HG03439 (cell line): Measurements from ENCODE around the gene CNOT4.
"Not testable (repeated sequence)": the region's sequence is repeated elsewhere in the genome, so short reads cannot be mapped to it uniquely, and the experiment has no call there.

Source experiments
- ATAC-seq: cut with Tn5 transposase; IDR thresholded peaks from one replicate; pipeline ENCODE4 v1.9.1; 2021; ENCODE audit warnings: mild to moderate bottlenecking, moderate library complexity; ENCODE audit not compliant: unreplicated experiment

CNOT4 gene

GRCh38 chr7:135512135-135512887 is 2.4 kb upstream of the CNOT4 start:
- peak; percentile 34 for ATAC-seq

- ATAC-seq = no peak
Observed at GRCh38 chr7:135510592-135511183, 786 bp upstream of the CNOT4 start.

GRCh38 chr7:135509589-135509838 is 388 bp downstream of the CNOT4 start:
- ATAC-seq = no peak

- no peak for ATAC-seq
Observed at GRCh38 chr7:135508883-135509588, 866 bp downstream of the CNOT4 start.

GRCh38 chr7:135501402-135501801 is 8.5 kb downstream of the CNOT4 start:
- ATAC-seq = no peak

GRCh38 chr7:135499818-135500217 is 10.1 kb downstream of the CNOT4 start:
- ATAC-seq = no peak

- not testable (repeated sequence) for ATAC-seq
Observed at GRCh38 chr7:135497161-135497560, 12.7 kb downstream of the CNOT4 start.

GRCh38 chr7:135493362-135493761 is 16.5 kb downstream of the CNOT4 start:
- no peak for ATAC-seq

GRCh38 chr7:135492151-135492550 is 17.8 kb downstream of the CNOT4 start:
- no peak for ATAC-seq

- no peak for ATAC-seq
Observed at GRCh38 chr7:135490783-135491182, 19.1 kb downstream of the CNOT4 start.

GRCh38 chr7:135489791-135490190 is 20.1 kb downstream of the CNOT4 start:
- no peak for ATAC-seq

- ATAC-seq = no peak
Observed at GRCh38 chr7:135486261-135486920, 23.5 kb downstream of the CNOT4 start.

GRCh38 chr7:135481598-135481979 is 28.3 kb downstream of the CNOT4 start:
- ATAC-seq = no peak

GRCh38 chr7:135480966-135481597 is 28.8 kb downstream of the CNOT4 start:
- ATAC-seq = no peak

- no peak for ATAC-seq
Observed at GRCh38 chr7:135475521-135475920, 34.4 kb downstream of the CNOT4 start.

GRCh38 chr7:135469705-135470104 is 40.2 kb downstream of the CNOT4 start:
- ATAC-seq = not testable (repeated sequence)

- no peak for ATAC-seq
Observed at GRCh38 chr7:135467207-135467711, 42.6 kb downstream of the CNOT4 start.

GRCh38 chr7:135466442-135467206 is 43.3 kb downstream of the CNOT4 start:
- ATAC-seq = no peak

GRCh38 chr7:135463908-135464307 is 46.0 kb downstream of the CNOT4 start:
- ATAC-seq = no peak

- ATAC-seq = no peak
Observed at GRCh38 chr7:135459951-135460567, 49.8 kb downstream of the CNOT4 start.
